HG02943 (cell line): ENCODE results near the gene ZNF222.

Source experiments
- ATAC-seq: cut with Tn5 transposase; IDR thresholded peaks from one replicate; pipeline ENCODE4 v1.9.1; 2021; ENCODE audit warnings: mild to moderate bottlenecking, low read depth, moderate library complexity; ENCODE audit not compliant: unreplicated experiment

Gene ZNF222

GRCh38 chr19:44051650-44052402 is 26.6 kb downstream of the ZNF222 start, which contains the start of gene ZNF223:
Gene ZNF223 (plus strand): TSS chr19:44052036. CDS start chr19:44055177, 3,141 bp downstream.
- no peak for ATAC-seq

- no peak for ATAC-seq
These were observed 30.7 kb downstream of the ZNF222 start for GRCh38 chr19:44055870-44056269.

GRCh38 chr19:44059229-44059628 is 34.0 kb downstream of the ZNF222 start:
- ATAC-seq: no peak

- ATAC-seq: no peak
These were observed 35.9 kb downstream of the ZNF222 start for GRCh38 chr19:44061038-44061437.

- ATAC-seq: no peak
These were observed 41.1 kb downstream of the ZNF222 start for GRCh38 chr19:44066305-44066704.

GRCh38 chr19:44069415-44069814 is 44.2 kb downstream of the ZNF222 start:
- no peak for ATAC-seq

GRCh38 chr19:44071824-44072542 is 46.8 kb downstream of the ZNF222 start, which contains the start of gene ZNF284:
Gene ZNF284 (plus strand): TSS chr19:44072159. CDS start chr19:44076390, 4,231 bp downstream.
- ATAC-seq: peak; percentile 88

GRCh38 chr19:44072543-44073401 is 47.6 kb downstream of the ZNF222 start:
- ATAC-seq: no peak

GRCh38 chr19:44076325-44076724 is 51.1 kb downstream of the ZNF222 start:
- no peak for ATAC-seq
